GM12891 (cell line): Measurements from ENCODE around the gene PHF3.
A peak's percentile ranks its signal among the peaks of the same experiment; 100 is the strongest.

Experiments used
- DNase-seq: peaks from one replicate; pipeline ENCODE4 v3.0.0; 2011; ENCODE audit warnings: low spot score; ENCODE audit not compliant: insufficient read length
- FAIRE-seq: peaks from 2 replicates; lab custom pipeline; 2011; peaks lifted over from hg19 to GRCh38; lab: Jason Lieb, UNC
- PAX5 ChIP-seq: IDR thresholded peaks from 2 replicates; pipeline ENCODE4 v1.6.1; 2011; ENCODE audit warnings: low read length, moderate library complexity, mild to moderate bottlenecking; ENCODE audit not compliant: insufficient read depth, severe bottlenecking
- POLR2A ChIP-seq: IDR thresholded peaks from 2 replicates; pipeline ENCODE4 v1.6.1; 2011; ENCODE audit warnings: low read depth, low read length, control low read depth
- POLR2AphosphoS5 ChIP-seq: IDR thresholded peaks from 2 replicates; pipeline ENCODE4 v1.6.1; 2011; ENCODE audit warnings: low read depth, low read length, control low read depth
- POU2F2 ChIP-seq: IDR thresholded peaks from 2 replicates; pipeline ENCODE4 v1.6.1; 2011; ENCODE audit warnings: low read depth, mild to moderate bottlenecking, control low read depth, low read length, moderate library complexity
- SPI1 ChIP-seq: IDR thresholded peaks from 2 replicates; pipeline ENCODE4 v1.6.1; 2011; ENCODE audit warnings: low read depth, low read length, control low read depth
- TAF1 ChIP-seq: IDR thresholded peaks from 2 replicates; pipeline ENCODE4 v1.6.1; 2011; ENCODE audit warnings: low read depth, low read length, control low read depth

The PHF3 gene

DNA sequence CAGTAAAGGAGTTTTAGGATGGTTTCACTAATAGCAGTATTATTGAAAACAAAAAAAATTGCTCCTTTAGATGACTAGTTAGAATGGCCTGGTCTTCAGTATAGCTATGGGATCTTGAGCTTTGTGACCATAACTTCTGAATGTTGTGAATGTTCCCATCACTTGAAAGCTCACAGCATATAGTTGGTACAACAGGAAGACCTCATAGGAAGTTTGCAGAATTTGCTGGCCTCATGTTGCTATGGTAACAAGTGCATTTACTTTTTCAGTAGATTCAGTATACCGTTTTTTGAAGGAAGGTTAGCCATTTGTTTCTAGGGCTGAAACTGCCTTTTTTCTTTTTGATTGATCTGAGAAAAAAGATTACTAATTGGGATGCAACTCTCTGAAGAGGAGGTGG lies 8.3 kb downstream of the PHF3 start:
- DNase-seq: no peak
- TF ChIP-seq POLR2AphosphoS5 (no peak), SPI1 (no peak), POLR2A (no peak), PAX5 (no peak), TAF1 (no peak), POU2F2 (no peak)
- FAIRE-seq: peak; percentile 28

DNA sequence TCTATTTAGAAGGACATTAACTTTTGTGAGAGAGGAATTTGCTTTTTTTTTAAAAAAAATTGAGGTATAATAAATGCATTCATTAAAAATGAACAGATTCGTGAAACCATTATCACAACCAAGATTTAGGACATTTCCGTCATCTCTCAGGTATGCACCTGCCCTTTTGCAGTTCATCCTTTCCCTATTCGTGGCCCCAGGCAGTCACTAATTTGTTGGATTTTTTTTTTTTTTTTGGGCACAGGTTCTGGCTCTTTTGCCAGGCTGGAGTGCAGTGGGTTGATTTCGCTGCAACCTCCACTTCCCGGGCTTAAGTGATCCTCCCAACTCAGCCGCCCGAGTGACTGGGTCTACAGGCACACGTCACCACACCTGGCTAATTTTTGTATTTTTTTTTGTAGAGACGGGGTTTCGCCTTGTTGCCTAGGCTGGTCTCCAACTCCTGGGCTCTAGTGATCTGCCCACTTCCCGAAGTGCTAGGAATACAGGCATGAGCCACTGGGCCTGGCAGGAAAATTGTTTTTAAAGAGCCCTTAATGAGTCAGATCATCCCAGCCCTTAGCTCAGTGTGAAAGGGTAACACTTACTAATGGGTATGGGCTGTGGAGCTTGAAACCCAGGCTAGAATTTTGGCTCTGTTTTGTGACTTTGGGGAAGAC lies 9.2 kb downstream of the PHF3 start:
- no peak for FAIRE-seq
- DNase-seq: no peak

DNA sequence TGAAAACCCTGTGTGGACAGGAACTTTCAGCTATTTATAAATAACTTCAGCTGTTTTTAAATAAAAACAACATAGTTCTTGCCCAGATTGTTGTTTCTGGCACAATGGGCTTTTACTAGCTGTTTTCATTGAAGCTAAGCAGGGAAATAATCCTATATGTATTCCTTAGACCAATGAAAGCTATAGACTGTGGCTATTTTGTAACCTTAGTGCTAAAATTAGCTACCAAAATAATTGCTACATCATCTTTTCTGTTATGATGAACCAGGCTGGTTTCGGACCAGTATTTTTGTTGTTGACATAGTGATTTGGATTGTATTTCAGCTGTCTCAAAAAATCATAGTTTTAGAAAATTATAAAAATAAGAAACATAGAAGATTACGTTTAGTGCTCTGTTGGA lies 13.7 kb downstream of the PHF3 start:
- no peak for DNase-seq
- TF ChIP-seq POLR2AphosphoS5 (no peak), SPI1 (no peak), POLR2A (no peak), PAX5 (no peak), TAF1 (no peak), POU2F2 (no peak)
- FAIRE-seq: no peak

More for the DNA sequence above, 9.2 kb downstream of the PHF3 start:
- TF ChIP-seq POU2F2 (no peak), TAF1 (no peak), SPI1 (no peak), POLR2A (no peak), POLR2AphosphoS5 (no peak), PAX5 (no peak)

DNA sequence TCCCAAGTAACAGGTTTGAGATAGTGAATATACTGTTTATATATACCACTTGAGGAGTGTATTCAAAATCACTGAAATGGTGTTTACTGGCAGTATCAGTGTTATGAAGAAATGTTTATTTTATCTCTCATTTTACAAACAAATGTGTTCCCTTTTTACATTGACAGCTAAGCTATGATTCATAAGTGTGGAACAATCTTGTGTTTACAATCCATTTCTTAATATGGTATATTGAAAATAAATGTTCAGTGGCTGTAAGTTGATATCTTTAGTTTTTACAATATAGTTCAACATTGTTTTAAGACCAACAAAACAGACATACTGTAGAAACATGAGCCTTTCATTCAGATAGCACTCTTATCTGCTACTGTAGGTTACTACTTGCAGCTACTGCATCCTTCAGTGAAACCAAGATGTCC lies 14.3 kb downstream of the PHF3 start:
- TF ChIP-seq POLR2AphosphoS5: no peak
- no peak for TF ChIP-seq SPI1
- no peak for TF ChIP-seq PAX5
- TF ChIP-seq POU2F2: no peak
- DNase-seq: no peak
- FAIRE-seq: no peak

DNA sequence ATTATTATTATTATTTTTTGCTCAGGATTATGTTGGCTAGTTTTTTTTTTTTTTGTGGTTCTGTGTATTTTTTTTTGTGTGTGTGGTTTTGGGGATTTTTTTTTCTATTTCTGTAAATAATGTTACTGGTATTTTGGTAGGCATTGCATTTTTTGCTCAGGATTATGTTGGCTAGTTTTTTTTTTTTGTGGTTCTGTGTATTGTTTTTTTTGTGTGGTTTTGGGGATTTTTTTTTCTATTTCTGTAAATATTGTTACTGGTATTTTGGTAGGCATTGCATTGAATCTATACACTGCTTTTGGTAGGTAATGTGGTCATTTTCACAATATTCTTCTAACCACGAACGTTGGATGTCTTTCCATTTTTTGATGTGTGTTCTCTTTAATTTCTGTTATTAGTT lies 17.4 kb downstream of the PHF3 start:
- TF ChIP-seq POU2F2: no peak
- no peak for TF ChIP-seq POLR2A
- no peak for TF ChIP-seq TAF1
- no peak for TF ChIP-seq PAX5
- TF ChIP-seq SPI1: no peak
- no peak for TF ChIP-seq POLR2AphosphoS5
- DNase-seq: no peak
- FAIRE-seq: no peak

DNA sequence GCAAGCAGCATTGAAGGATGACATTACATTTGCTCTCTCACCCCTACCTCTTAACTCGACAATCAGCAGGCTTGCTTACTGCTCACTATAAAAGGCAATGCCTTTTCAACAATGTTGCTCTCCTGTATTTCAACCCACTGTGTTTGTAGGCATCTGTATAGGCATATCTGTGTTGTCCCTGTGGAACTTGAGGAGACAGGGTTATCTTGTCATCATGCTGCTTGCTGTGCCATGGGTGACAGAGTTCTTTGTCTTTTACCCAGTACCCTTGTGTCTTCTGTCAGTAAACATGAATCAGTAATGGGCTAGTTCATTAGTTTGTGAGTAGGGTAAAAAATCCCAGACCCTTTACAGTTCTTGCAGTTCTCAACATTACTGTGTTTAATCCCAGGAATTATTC lies 25.2 kb downstream of the PHF3 start:
- TF ChIP-seq POLR2AphosphoS5 (no peak), SPI1 (no peak), POLR2A (no peak), PAX5 (no peak), POU2F2 (no peak), TAF1 (no peak)
- peak; percentile 69 for FAIRE-seq

DNA sequence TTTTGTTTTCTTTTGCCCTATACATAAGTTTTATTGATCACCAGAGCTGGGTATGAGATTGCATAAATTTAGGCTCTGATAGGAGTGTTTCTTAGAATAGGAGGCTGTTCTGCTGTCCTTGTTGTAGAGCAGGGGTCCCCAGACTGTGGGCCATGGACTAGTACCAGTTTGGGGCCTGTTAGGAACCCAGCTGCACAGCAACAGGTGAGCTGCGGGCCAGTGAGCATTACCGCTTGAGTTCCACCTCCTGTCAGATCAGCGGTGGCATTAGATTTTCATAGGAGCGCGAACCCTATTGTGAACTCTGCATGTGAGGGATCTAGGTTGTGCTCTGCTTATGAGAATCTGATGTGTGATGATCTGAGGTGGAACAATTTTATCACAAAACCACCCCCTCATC lies 26.2 kb downstream of the PHF3 start:
- FAIRE-seq (no peak), DNase-seq (no peak)
- TF ChIP-seq POLR2A (no peak), POU2F2 (no peak)

More for the DNA sequence above, 25.2 kb downstream of the PHF3 start:
- no peak for DNase-seq

DNA sequence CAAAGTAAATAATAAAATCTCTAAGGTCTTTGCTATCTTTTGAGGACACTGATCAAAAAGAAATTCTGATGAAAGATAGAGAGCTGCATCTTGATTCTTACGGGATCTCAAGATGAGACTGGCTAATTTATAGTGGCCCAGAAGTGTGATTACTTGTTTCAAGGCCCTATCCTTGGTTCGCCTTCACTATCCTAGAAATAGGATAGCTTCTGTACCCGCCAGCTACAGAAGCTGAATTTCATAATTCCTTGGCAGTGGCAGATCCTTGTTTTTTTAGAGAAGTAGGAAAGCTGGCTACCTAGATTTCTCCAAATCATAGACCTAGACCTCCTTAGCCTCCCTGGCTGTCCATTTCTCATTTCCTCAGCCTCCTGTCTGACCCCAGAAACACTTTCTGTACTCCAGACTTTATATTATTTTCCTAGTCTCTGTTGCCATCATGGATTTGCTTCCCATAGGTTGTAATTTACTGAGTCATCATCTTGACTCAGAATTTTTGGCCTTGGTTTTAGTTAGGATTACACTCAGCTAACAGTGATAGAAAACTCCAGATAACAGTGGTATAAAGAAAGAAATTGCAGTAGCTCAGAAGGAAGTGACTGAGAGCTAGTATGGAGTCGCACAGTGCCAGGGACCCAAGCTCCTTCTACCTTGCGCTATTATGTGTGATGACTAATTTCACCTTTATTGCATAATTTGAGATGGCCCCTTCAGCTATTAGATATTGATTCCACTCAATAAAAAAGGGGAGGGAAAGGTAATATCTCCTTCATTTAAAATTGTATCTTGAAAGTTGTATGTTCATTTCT lies 27.7 kb downstream of the PHF3 start:
- no peak for TF ChIP-seq SPI1
- TF ChIP-seq POLR2A: no peak
- TF ChIP-seq POLR2AphosphoS5: no peak
- no peak for TF ChIP-seq TAF1
- no peak for TF ChIP-seq PAX5
- TF ChIP-seq POU2F2: no peak
- no peak for FAIRE-seq
- no peak for DNase-seq

DNA sequence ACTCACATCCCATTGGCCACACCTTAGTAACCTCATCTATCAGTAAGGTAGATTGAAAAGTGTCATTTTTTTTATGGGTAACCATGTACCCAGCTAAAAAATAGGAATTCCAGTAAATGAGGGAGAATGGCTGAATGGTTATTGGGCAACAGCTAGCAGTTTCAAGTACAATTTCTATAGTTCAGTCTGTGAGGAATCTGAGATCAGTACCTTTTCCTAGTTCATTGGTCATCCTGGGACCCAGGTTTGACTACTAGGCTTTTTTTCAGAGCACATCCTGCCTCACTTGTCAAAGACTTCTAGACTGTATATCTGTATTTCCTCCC lies 28.3 kb downstream of the PHF3 start:
- FAIRE-seq (no peak), DNase-seq (no peak)
- TF ChIP-seq POLR2A: no peak
- TF ChIP-seq TAF1: no peak
- no peak for TF ChIP-seq PAX5
- no peak for TF ChIP-seq SPI1
- TF ChIP-seq POLR2AphosphoS5: no peak
- no peak for TF ChIP-seq POU2F2

DNA sequence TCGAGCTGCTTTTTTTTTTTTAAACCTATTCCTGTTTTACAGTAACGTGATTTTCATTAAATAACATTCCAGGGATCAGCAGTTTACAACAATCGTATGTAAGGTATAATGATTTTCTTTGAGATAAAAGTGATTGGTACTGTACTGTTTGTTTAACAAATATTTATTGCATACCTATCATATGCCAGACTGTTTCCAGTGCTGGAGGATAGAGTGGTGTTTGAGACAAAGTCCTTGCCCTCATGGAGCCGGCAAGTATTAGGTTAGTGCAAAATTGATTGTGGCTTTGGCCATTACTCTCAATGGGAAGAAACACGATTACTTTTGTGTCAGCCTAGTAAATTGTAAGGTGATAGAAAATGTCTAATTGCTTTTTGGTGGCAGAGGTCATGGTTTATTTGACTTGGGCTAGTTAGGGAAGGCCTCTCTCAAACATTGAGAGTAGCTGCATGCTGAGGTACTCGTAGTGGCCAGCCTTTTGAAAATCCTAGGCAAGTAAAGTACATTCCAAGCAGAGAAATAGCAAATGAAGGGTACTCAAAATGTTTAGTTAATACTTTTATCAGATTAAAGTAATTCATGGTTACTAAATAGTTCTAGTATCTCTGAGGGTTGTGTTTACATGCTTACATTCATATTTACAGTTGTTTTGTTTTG lies 35.6 kb downstream of the PHF3 start:
- no peak for FAIRE-seq
- no peak for DNase-seq
- TF ChIP-seq POLR2A (no peak), PAX5 (no peak), TAF1 (no peak), POLR2AphosphoS5 (no peak), POU2F2 (no peak), SPI1 (no peak)
